IPS-NIHi11 (cell line): Measurements from ENCODE around the gene IRF2BP1.

Source experiments
- DNase-seq: peaks from one replicate; pipeline ENCODE4 v3.0.0; 2012; ENCODE audit warnings: mixed read lengths, low spot score

Gene IRF2BP1

GRCh38 chr19:45862564-45863334 lies 23.2 kb downstream of the IRF2BP1 start, which contains the start of gene SYMPK:
SYMPK (minus strand) TSS chr19:45863147; CDS start chr19:45854495, 8,652 bp downstream.
- DNase-seq: peak; percentile 100

DNA sequence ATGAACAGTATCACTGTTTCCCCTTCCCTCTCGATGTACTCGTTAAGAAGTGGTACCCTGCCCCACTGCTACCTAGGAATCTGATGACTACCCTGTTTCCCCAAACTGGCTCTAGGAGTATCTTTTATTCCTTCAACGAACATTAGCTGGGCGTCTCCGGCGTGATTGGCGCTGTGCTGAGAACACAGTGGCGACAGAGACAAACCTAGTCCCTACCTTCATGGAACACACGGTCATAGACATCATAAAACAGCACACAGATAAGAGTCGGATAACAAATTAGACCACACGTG lies 23.7 kb downstream of the IRF2BP1 start:
- DNase-seq: peak; percentile 29

DNA sequence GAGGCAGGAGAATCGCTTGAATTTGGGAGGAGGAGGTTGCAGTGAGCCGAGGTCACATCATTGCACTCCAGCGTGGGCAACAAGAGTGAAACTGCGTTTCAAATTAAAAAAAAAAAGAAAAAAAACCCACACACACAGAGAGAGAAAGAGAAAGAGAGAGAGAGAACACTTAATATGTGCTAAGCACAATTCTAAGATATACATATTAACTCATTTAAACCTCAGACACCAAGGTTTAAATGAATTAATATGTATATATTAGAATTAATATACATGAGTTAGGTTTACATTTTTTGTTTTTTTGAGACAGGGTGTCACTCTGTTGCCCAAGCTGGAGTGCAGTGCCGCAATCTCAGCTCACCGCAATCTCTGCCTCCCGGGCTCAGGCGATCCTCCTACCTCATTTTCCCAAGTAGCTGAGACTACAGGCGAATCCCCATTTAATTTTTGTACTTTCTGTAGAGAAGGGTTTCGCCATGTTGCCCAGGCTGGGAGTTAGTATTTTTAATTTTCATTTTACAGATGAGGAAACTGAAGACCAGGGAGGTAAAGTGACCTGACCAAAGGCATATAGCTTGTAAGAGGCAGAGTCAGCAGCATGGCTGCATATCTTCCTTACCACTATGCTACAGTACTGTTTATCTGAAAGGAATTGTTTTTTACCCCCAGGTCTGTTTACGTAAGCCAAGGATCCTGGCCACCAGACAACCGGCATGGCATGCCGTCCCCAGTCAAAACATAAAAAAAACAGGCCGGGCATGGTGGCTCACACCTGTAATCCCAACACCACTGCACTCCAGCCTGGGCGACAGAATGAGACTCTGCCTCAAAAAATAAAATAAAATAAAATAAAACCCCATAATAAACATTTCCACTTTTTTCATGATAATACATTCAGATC lies 25.3 kb downstream of the IRF2BP1 start:
- DNase-seq: no peak

DNA sequence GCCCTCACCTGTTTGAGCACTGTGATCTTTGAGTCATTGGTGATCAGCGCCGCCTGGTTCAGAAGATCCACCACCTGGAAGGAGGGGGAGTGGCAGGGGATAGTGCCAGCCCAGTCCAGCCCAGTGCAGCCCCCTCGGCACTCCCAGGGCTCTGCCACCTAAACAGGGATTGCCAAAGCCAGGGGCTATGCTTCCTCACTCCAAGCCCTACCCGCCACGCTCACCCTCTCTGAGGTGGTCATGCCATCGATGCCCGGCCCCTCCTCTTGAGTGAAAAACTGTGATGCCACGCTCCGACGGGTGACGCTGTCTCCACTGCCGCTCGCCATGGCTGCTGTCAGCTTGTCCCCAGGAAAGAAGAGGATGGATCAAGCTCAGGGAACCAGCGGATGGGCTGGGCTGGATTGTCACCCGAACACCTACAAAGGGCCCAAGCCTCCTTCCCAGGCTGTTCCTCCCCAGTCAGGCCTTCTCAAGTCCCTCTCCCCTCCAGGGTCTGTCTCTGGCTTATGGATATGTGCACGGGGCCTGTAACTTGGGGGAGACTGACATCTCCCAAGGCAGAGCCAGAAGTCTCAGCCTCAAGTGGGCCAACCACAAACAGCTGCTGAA lies 31.7 kb downstream of the IRF2BP1 start:
- DNase-seq: no peak

DNA sequence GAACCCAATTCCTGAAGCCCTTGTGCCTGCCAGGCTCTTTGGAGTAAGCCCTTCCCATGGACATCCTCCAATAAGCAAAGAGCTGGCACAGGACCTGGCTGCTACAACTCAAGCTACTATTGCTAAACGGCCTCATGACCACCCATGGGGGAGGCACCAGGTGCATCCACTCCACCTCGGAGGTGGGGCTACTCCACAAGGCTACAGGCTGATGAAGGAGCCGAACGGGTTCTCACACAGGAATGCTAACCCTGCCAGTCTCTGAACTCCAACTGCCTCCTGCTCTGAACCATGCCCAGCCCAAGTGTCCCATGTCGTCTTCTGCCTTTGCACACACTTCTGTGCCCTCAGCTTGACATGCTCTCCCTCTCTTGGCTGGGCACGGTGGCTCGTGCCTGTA lies 33.0 kb downstream of the IRF2BP1 start:
- DNase-seq: no peak

DNA sequence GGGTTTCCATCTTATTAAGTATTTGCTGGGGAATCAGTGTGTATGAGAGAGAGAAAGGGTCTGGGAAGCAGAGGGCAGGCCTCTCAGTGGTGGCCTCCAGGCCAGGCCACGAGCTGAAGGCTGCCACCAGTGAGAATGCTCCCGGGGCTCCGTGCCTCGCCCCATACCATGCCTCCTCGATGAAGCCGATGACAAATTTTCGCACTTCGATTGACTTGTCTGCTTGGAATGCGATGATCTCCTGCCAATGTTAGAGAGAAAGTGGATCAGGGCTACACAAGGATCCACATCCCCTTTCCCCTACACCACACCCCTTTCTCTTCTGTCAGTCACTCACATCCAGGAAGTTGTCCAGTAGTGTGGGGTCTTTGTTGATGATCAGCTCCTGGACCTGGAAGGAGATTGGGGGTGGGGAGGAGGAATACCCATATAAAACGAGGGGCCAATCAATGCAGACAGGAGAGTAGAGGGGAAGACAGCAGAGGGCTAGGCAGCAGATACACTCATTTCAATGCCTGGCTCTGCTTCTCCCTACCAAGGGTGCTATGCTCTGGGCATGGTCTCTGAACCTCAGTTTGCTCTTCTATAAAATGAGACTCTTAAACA lies 33.7 kb downstream of the IRF2BP1 start:
- no peak for DNase-seq

- peak; percentile 46 for DNase-seq
Measured at GRCh38 chr19:45848922-45849321, 37.0 kb downstream of the IRF2BP1 start.

DNA sequence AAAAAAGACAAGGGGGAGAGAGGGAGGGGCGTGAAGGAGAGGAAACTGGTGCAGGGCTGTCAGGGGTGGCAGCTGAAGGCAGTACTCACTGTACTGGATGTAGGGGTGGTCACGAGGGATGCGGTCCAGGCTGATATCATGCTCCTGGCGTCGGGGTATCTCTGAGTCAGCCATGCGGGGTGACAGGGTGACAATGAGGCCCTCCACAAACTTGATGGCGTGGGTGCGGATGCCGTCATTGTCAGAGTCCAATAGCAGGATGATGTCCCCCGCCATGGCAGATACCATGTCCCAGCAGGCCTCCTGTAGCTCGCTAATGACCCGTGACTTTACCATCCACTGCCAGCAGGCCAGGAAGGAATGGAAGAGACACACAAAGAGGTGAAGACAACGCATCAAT lies 38.3 kb downstream of the IRF2BP1 start:
- DNase-seq: no peak

DNA sequence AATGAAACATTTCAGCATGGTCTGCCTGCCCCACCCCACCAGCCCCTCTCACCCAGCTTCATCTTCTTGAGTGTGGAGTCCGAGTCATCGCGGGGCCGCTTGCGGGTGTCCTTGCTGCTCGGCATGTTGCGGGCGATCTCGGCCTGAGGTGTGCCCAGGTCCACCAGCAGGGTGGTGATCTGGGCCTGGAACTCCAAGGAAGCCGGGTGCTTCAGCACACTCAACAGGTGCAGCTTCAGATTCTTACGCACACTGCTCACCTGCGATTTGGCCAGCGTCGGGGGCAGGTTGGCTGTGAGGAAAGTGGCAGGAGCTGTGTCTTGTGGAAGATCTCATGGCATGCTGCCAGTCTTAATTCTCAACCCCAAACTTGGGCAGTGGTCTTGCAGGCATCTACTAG lies 43.7 kb downstream of the IRF2BP1 start:
- DNase-seq: no peak

DNA sequence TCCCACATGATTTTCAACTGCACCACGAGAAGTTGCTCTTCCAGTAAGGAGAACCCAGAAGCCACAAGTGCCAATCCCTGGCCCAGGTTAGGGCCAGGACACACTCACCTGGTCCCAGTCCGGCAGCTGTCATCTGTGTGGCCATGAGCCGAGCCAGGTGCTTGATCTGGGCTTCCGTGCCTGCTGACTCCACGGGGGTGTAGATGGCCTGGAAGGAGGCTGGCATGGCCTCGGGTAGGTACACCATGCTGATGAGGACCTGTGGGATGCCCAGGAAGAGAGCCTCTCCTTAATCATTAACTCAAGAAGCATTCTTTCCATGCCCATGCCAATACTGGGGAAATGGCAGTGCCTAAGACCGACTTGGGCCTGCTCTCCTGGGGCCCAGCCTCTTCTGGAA lies 51.0 kb downstream of the IRF2BP1 start:
- no peak for DNase-seq
